Neural crest cell (in vitro differentiated cells): ENCODE measurements around the gene PSMC3. TPM values are rescaled to one million over a fixed set of nuclear protein-coding genes. Genes with fewer than 3 reads are reported as not detected.

ENCODE experiments used
- DNase-seq: peaks from one replicate; pipeline ENCODE4 v3.0.0; 2021; ENCODE audit warnings: low read depth, mixed read lengths, low spot score
- H3K27ac Mint-ChIP-seq: one replicate; pipeline ENCODE4 v1.8.0; 2021; ENCODE audit warnings: mild to moderate bottlenecking, mixed read lengths; ENCODE audit not compliant: unreplicated experiment
- H3K27me3 Mint-ChIP-seq: 2 replicates; pipeline ENCODE4 v1.8.0; 2021; ENCODE audit warnings: low read depth, mild to moderate bottlenecking, mixed read lengths
- H3K36me3 Mint-ChIP-seq: 2 replicates; pipeline ENCODE4 v1.8.0; 2021; ENCODE audit warnings: low read depth, mild to moderate bottlenecking, mixed read lengths
- H3K4me1 Mint-ChIP-seq: 2 replicates; pipeline ENCODE4 v1.8.0; 2021; ENCODE audit warnings: mixed read lengths
- H3K4me3 Mint-ChIP-seq: one replicate; pipeline ENCODE4 v1.8.0; 2021; ENCODE audit warnings: mild to moderate bottlenecking, mixed read lengths
- H3K9me3 Mint-ChIP-seq: 2 replicates; pipeline ENCODE4 v1.8.0; 2021; ENCODE audit warnings: mixed read lengths
- CTCF ChIP-seq: fragments of 200-600 bp; sonication (generic); conservative IDR thresholded peaks from 2 replicates; pipeline ENCODE4 v1.5.0; 2021; ENCODE audit warnings: antibody characterized with exemption, mild to moderate bottlenecking
- long read RNA-seq: library from polyadenylated mRNA; unstranded; transcript quantifications from one replicate; pipeline ENCODE4 v2.0.0, GENCODE V29; 2020
- total RNA-seq: library from RNA; stranded (reverse); gene quantifications from 2 replicates; pipeline ENCODE4 v1.2.1, GENCODE V29; 2021

PSMC3 gene
- 197 and 205 TPM in 2 replicates for total RNA-seq
- long read RNA-seq, transcript PSMC3-212 (12 exons, 1,373 nt): major isoform, 452 of 505 reads
- long read RNA-seq, partial matches to known transcripts: 25 of 505 reads
- long read RNA-seq, other reads (novel, unspliced or antisense): 28 of 505 reads

GRCh38 chr11:47426062-47426956, at the start of gene PSMC3:
PSMC3 (minus strand) TSS chr11:47426439; CDS start chr11:47426279, 160 bp downstream.
- Mint-ChIP-seq H3K27me3 (no peaks in the 10 kb centered on the region), H3K9me3 (no peaks in the 10 kb centered on the region), H3K4me1 (peaks cover 26% of the 10 kb centered on the region), H3K4me3 (peak within 1 kb of the TSS; percentile 99), H3K36me3 (peaks cover 14% of the 10 kb centered on the region), H3K27ac (peak within 1 kb of the TSS; percentile 100)
- peak; percentile 98 for DNase-seq
- no peak for TF ChIP-seq CTCF

GRCh38 chr11:47470671-47471070, 44.4 kb upstream of the PSMC3 start:
- peaks cover 31% of the 10 kb centered on the region for H3K4me1 Mint-ChIP-seq
- no peak for TF ChIP-seq CTCF
- no peak overlapping the region for H3K27ac Mint-ChIP-seq
- no peaks in the 10 kb centered on the region for H3K9me3 Mint-ChIP-seq
- H3K4me3 Mint-ChIP-seq: no peak overlapping the region
- DNase-seq: no peak
- H3K36me3 Mint-ChIP-seq: peaks cover 32% of the 10 kb centered on the region
- H3K27me3 Mint-ChIP-seq: no peaks in the 10 kb centered on the region

- TF ChIP-seq CTCF: no peak
- Mint-ChIP-seq H3K4me1 (peaks cover 36% of the 10 kb centered on the region), H3K27me3 (no peaks in the 10 kb centered on the region), H3K9me3 (no peaks in the 10 kb centered on the region), H3K36me3 (peaks cover 30% of the 10 kb centered on the region), H3K4me3 (peak overlapping the region; percentile 4), H3K27ac (no peak overlapping the region)
- DNase-seq: no peak
Measured at GRCh38 chr11:47469361-47470179, 43.3 kb upstream of the PSMC3 start.

DNA sequence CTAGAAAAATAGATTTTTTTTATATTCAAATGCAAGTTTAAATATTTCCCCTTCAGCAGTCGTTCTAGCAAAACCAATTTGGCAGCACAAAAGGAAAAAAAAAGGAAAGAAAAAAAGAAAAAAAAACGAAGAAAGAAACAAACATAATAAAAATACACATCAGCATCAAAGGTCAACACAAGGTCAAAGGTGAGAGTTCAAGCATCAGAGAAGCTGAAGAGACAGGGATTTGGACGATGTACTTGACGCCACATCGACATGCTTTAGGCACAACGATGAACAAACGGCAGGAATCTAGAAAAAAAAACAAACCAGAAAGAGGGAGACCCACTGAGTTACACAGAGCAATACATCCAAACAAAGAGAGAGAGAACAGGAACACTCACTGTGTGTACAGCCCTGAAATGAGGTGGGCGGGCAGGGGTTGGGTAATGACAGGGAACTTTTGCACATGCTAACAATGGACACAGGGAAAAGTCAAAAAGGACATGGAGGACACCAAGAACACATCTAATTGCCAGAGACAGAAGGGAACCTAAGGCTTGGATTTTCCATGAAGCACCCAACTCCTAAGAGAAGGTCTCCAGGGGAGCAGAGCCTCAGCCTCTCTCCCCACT, 42.5 kb upstream of the PSMC3 start:
- Mint-ChIP-seq H3K4me1 (peaks cover 36% of the 10 kb centered on the region), H3K9me3 (no peaks in the 10 kb centered on the region), H3K4me3 (no peak overlapping the region), H3K27ac (peak overlapping the region; percentile 32), H3K36me3 (peaks cover 24% of the 10 kb centered on the region), H3K27me3 (no peaks in the 10 kb centered on the region)
- no peak for DNase-seq
- TF ChIP-seq CTCF: no peak

DNA sequence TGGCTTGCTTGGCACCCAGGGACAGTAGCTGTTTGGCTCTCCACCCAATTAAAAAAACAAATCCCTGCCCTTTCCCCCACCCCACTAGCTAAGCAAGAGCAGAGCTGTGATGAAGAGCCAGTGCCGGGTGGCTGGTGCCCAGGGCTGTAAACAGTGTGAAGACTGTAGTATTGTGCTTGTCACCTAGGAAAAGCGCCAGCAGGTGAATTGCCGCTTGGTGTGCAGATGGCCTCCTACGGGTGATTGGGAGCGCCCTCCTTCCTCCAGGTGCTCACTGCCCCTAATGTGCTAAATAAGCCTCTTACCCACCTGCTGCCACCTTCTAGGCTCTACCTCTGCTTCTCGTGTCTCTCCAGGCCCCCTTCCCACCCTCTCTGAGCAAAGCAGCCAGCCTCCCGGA, 41.1 kb upstream of the PSMC3 start:
- Mint-ChIP-seq H3K4me1 (peaks cover 36% of the 10 kb centered on the region), H3K36me3 (peaks cover 16% of the 10 kb centered on the region), H3K4me3 (no peak overlapping the region), H3K27ac (no peak overlapping the region), H3K27me3 (no peaks in the 10 kb centered on the region), H3K9me3 (no peaks in the 10 kb centered on the region)
- TF ChIP-seq CTCF: no peak
- no peak for DNase-seq
